GM12878 (cell line): ENCODE data around the gene RPL18. TPM values are rescaled to one million over a fixed set of nuclear protein-coding genes. Genes with fewer than 3 reads are reported as not detected.

Source experiments
- ATAC-seq: fragments of 200-7000 bp; cut with Tn5 transposase; 3 replicates; pipeline ENCODE4 v1.9.1; 2020; ENCODE audit warnings: mild to moderate bottlenecking, moderate library complexity
- BruUV-seq: library from RNA; stranded (reverse); fragments of 400-500 nt; replicated peaks from 2 replicates; lab custom pipeline; 2021; lab: Mats Ljungman, UMichigan
- CTCF ChIA-PET: fragments of 300-600 bp; sonication (Branson Sonifier 250); formaldehyde crosslinking; extraction: SDS; loops from one replicate; lab custom pipeline; 2021; ENCODE audit warnings: inconsistent platforms; lab: Yijun Ruan, JAX
- POLR2A ChIA-PET: fragments of 350-600 bp; formaldehyde crosslinking; extraction: SDS; loops from one replicate; lab custom pipeline; 2021; ENCODE audit warnings: inconsistent platforms; lab: Charles Lee
- RAD21 ChIA-PET: fragments of 300-600 bp; sonication (Branson Sonifier 250); formaldehyde crosslinking; loops from one replicate; lab custom pipeline; 2023; ENCODE audit warnings: antibody characterized with exemption; ENCODE audit not compliant: unreplicated experiment; lab: Charles Lee
- SMC1A ChIA-PET: fragments of 300-600 bp; sonication (Branson Sonifier 250); formaldehyde crosslinking; loops from one replicate; lab custom pipeline; 2023; ENCODE audit not compliant: unreplicated experiment, uncharacterized antibody; lab: Charles Lee
- DNase-seq: peaks from one replicate; pipeline ENCODE4 v3.0.0-alpha.2; 2011; ENCODE audit warnings: low read depth, low spot score
- FAIRE-seq: peaks from 3 replicates; lab custom pipeline; 2011; peaks lifted over from hg19 to GRCh38; lab: Jason Lieb, UNC
- H2AFZ ChIP-seq: 2 replicates; pipeline ENCODE4 v1.6.0; 2011; ENCODE audit warnings: low read depth, low read length, control low read depth; ENCODE audit not compliant: control insufficient read depth
- H3K27ac ChIP-seq: 2 replicates; pipeline ENCODE4 v1.5.1; 2011; ENCODE audit warnings: control low read depth; ENCODE audit not compliant: control insufficient read depth, insufficient read depth
- H3K27me3 ChIP-seq, 2 experiments: replicated peaks in 1 of 2; 2 replicates each; pipeline versions ENCODE4 v1.6.0 to v1.6.1; 2011; ENCODE audit warnings: low read length in 1 of 2; ENCODE audit not compliant: control insufficient read depth in 2 of 2, insufficient read depth in 2 of 2
- H3K36me3 ChIP-seq, 2 experiments: 2 replicates each; pipeline ENCODE4 v1.5.1; 2011; ENCODE audit warnings: low read length in 1 of 2; ENCODE audit not compliant: control insufficient read depth in 2 of 2, insufficient read depth in 2 of 2
- H3K4me1 ChIP-seq: 2 replicates; pipeline ENCODE4 v1.6.1; 2011; ENCODE audit warnings: mild to moderate bottlenecking, low read length, moderate library complexity, mixed read lengths; ENCODE audit not compliant: control insufficient read depth, insufficient read depth
- H3K4me2 ChIP-seq: 2 replicates; pipeline ENCODE4 v1.6.0; 2011; ENCODE audit warnings: control low read depth; ENCODE audit not compliant: control insufficient read depth, insufficient read depth
- H3K4me3 ChIP-seq: fragments of 200-600 bp; sonication (generic); 2 replicates; pipeline ENCODE4 v1.5.1; 2016
- H3K79me2 ChIP-seq: 2 replicates; pipeline ENCODE4 v1.6.0; 2011; ENCODE audit warnings: low read length; ENCODE audit not compliant: control insufficient read depth, insufficient read depth
- H3K9ac ChIP-seq: 2 replicates; pipeline ENCODE4 v1.8.0; 2011; ENCODE audit warnings: low read length, control low read depth, mixed read lengths; ENCODE audit not compliant: control insufficient read depth, insufficient read depth
- H3K9me3 ChIP-seq: replicated peaks from 3 replicates; pipeline ENCODE4 v1.5.1; 2011; ENCODE audit warnings: mild to moderate bottlenecking, low read length; ENCODE audit not compliant: control insufficient read depth, insufficient read depth
- H4K20me1 ChIP-seq: 2 replicates; pipeline ENCODE4 v1.6.0; 2011; ENCODE audit not compliant: control insufficient read depth, insufficient read depth
- CBX5 ChIP-seq: sonication (generic); IDR thresholded peaks from 2 replicates; pipeline ENCODE4 v1.6.1; 2016; ENCODE audit warnings: low read depth, moderate library complexity, mild to moderate bottlenecking, inconsistent platforms
- CUX1 ChIP-seq: IDR thresholded peaks from 2 replicates; pipeline ENCODE4 v1.6.1; 2012; ENCODE audit warnings: improper control_type of control experiment, low read depth, low read length; ENCODE audit not compliant: insufficient replicate concordance
- SIN3A ChIP-seq: IDR thresholded peaks from 2 replicates; pipeline ENCODE4 v1.6.1; 2012; ENCODE audit warnings: low read depth, low read length, improper control_type of control experiment
- USF1 ChIP-seq: IDR thresholded peaks from 2 replicates; pipeline ENCODE4 v1.6.1; 2011; ENCODE audit warnings: borderline replicate concordance, low read depth, mild to moderate bottlenecking, moderate library complexity, mixed read lengths, low read length; ENCODE audit not compliant: insufficient read depth; ENCODE audit errors: extremely low read length
- ZBTB11 ChIP-seq: fragments of 450-650 bp; formaldehyde crosslinking; IDR thresholded peaks from 2 replicates; pipeline ENCODE4 v1.5.0; 2022; ENCODE audit warnings: mild to moderate bottlenecking, missing genetic modification characterization
- ZNF207 ChIP-seq: fragments of 450-650 bp; IDR thresholded peaks from 2 replicates; pipeline ENCODE4 v1.6.1; 2014; ENCODE audit warnings: antibody characterized with exemption, mild to moderate bottlenecking, borderline replicate concordance
- ZSCAN29 ChIP-seq: fragments of 450-650 bp; IDR thresholded peaks from 2 replicates; pipeline ENCODE4 v1.6.1; 2017; ENCODE audit warnings: mild to moderate bottlenecking, moderate library complexity
- whole genome bisulfite sequencing: methylation state at CpG from one replicate; pipeline ENCODE4 v1.1.6; 2016; ENCODE audit warnings: low lambda C conversion rate; ENCODE audit not compliant: insufficient replicate concordance, insufficient coverage; ENCODE audit errors: missing lambda C conversion rate; 5-methylcytosine and 5-hydroxymethylcytosine counted together
- in situ Hi-C: fragments of 300-500 bp; cut with MboI; formaldehyde crosslinking; loops from 9 replicates; pipeline ENCODE4 v1.14.3; 2018; ENCODE audit warnings: mixed read lengths
- intact Hi-C: fragments of 100-400 bp; cut with micrococcal nuclease; formaldehyde crosslinking; loops from one replicate; pipeline ENCODE4 v1.14.2; 2022; ENCODE audit not compliant: unreplicated experiment
- polyA plus RNA-seq, 11 experiments: library from polyadenylated mRNA; depleted of rRNA in 4 of 11; unstranded in 6 of 11; stranded (reverse) in 5 of 11; fragments of >200 nt; fragmentation: Nextera tagmentation in 4 of 11; fragmentation: Illumina TruSeq in 1 of 11; extraction: Ambion mirVana in 4 of 11; extraction: Trizol in 1 of 11; gene quantifications; 1 replicate in 1 of 11; 2 replicates in 10 of 11; pipeline versions ENCODE4 v1.2.1 to v1.2.3, GENCODE V29; 2011 to 2016; ENCODE audit warnings: inconsistent platforms in 2 of 11, missing spikeins in 2 of 11, low read depth in 1 of 11
- total RNA-seq, 4 experiments: library from RNA; depleted of rRNA in 3 of 4; stranded (reverse); fragments of >200 nt in 3 of 4; fragmentation: Illumina TruSeq in 1 of 4; extraction: Trizol in 1 of 4; gene quantifications; 2 replicates each; pipeline versions ENCODE4 v1.2.1 to v1.2.3, GENCODE V29; 2013 to 2021
- TF ChIP-seq, protein P1 (sequence below): fragments of 150-350 bp; IDR thresholded peaks from 2 replicates; pipeline ENCODE4 v1.6.1; 2016; ENCODE audit warnings: low read depth, low read length

RPL18 gene
- total and polyA plus RNA-seq, 10 of the 15 experiments (the other 5 are each of a cell fraction or from before 2014, with no cell fraction given), result 393 to 4,267 (median 2,019) TPM

- no peak for TF ChIP-seq ZBTB11 (CRISPR knock-in tag)
- no peak for TF ChIP-seq USF1
- no peak for TF ChIP-seq ZNF207
These were observed 15.1 kb downstream of the RPL18 start (continued) for GRCh38 chr19:48603850-48604249.

DNA sequence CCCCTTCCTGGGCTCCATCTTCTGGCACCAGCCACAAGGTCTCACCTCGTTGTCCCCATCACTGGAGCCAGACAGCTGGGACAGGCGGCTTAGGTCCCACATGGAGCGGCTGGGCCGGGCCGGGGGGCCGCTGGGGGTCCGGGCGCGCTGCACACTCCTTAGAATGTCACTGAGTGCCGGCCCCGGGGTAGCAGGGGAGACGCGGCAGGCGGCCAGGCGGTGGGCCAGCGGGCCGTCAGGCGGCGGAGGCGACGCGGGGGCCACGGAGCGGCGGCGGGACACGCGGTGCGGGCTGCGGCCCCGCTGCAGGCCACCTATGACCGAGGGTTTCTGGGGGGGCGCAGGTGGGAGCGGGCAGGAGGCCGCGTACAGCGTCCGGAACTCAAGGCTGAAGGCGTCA, 15.5 kb downstream of the RPL18 start:
- ChIA-PET SMC1A (no interaction called here), CTCF (interaction anchor here (0.9 kb wide), 1 partner anchor 19 kb away, joined by 3 read pairs; no protein-coding TSS in a partner anchor)

More for the DNA sequence above, 15.5 kb downstream of the RPL18 start:
- no peaks in the 10 kb centered on the region for H3K36me3 ChIP-seq
- TF ChIP-seq ZSCAN29 (no peak), CUX1 (no peak), SIN3A (no peak), CBX5 (no peak)
- TF ChIP-seq, protein P1, sequence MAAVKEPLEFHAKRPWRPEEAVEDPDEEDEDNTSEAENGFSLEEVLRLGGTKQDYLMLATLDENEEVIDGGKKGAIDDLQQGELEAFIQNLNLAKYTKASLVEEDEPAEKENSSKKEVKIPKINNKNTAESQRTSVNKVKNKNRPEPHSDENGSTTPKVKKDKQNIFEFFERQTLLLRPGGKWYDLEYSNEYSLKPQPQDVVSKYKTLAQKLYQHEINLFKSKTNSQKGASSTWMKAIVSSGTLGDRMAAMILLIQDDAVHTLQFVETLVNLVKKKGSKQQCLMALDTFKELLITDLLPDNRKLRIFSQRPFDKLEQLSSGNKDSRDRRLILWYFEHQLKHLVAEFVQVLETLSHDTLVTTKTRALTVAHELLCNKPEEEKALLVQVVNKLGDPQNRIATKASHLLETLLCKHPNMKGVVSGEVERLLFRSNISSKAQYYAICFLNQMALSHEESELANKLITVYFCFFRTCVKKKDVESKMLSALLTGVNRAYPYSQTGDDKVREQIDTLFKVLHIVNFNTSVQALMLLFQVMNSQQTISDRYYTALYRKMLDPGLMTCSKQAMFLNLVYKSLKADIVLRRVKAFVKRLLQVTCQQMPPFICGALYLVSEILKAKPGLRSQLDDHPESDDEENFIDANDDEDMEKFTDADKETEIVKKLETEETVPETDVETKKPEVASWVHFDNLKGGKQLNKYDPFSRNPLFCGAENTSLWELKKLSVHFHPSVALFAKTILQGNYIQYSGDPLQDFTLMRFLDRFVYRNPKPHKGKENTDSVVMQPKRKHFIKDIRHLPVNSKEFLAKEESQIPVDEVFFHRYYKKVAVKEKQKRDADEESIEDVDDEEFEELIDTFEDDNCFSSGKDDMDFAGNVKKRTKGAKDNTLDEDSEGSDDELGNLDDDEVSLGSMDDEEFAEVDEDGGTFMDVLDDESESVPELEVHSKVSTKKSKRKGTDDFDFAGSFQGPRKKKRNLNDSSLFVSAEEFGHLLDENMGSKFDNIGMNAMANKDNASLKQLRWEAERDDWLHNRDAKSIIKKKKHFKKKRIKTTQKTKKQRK, result no peak
- ATAC-seq (no peak), FAIRE-seq (no peak), DNase-seq (no peak)
- H2AFZ ChIP-seq, result no peak overlapping the region
- no peak overlapping the region for H3K27ac ChIP-seq
- WGBS, result 80% methylated on average over 39 of the region's 39 CpGs
- no peak overlapping the region for H3K4me3 ChIP-seq
- H4K20me1 ChIP-seq, result no peaks in the 10 kb centered on the region
- BruUV-seq, result no TSS peak
- H3K9me3 ChIP-seq, result no peaks in the 10 kb centered on the region
- no peak overlapping the region for H3K9ac ChIP-seq
- intact Hi-C loops (no loop called here), in situ Hi-C loops (no loop called here)
- ChIA-PET RAD21 (no interaction called here), POLR2A (no interaction called here)
- no peaks in the 10 kb centered on the region for H3K4me1 ChIP-seq
- H3K4me2 ChIP-seq, result no peak overlapping the region
- H3K79me2 ChIP-seq, result no peaks in the 10 kb centered on the region
- no peaks in the 10 kb centered on the region for H3K27me3 ChIP-seq
